ENCODE measurements around the gene CRTAC1.

Gene CRTAC1

DNA sequence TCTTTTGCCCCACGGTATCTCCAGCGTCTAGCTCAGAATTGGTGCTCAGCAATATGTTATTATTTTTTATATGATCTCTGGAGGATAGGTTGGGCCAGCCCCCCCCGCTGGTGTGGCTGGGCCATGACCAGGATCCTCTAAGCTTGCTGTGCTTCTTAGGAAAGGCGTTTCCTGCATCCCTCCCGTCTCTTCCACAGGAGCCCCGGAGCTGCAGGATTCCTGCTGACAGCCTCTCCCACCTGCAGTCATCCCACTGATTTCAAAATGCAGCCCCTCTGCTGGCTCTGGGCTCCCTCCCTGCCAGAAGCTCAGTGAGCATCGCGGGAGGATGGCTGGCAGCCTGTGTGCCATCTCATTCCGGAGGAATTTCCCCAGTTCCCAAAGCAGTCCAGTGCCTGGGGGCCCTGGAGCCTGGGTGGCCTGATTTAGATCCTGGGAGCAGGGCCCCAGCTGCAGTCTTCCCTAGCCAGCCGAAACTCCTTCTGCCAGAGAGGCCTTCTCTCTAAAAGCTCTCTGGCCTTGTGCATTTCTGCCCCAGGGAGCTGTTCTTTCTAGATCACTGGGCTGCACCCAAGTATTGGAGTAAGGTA is 202.6 kb downstream of the CRTAC1 start:
- no peak for DNase-seq

DNA sequence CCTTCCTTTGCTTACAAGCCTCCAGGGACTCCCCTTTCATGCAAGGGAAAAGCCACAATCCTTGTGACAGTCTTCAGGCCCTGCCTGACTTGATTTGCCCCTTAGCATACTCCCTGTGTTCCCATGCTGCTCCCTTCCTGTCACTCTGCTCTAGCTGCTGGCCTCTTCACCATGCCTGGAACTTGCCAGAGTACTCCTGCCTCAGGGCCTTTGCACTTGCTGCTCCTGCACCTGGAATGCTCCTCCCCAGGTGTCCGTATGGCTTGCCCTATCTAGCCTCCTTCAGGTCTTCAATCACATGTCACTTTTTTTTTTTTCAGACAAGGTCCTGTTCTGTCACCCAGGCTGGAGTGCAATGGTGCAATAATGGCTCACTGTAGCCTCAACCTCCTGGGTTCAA is 203.5 kb downstream of the CRTAC1 start:
- no peak for DNase-seq

DNA sequence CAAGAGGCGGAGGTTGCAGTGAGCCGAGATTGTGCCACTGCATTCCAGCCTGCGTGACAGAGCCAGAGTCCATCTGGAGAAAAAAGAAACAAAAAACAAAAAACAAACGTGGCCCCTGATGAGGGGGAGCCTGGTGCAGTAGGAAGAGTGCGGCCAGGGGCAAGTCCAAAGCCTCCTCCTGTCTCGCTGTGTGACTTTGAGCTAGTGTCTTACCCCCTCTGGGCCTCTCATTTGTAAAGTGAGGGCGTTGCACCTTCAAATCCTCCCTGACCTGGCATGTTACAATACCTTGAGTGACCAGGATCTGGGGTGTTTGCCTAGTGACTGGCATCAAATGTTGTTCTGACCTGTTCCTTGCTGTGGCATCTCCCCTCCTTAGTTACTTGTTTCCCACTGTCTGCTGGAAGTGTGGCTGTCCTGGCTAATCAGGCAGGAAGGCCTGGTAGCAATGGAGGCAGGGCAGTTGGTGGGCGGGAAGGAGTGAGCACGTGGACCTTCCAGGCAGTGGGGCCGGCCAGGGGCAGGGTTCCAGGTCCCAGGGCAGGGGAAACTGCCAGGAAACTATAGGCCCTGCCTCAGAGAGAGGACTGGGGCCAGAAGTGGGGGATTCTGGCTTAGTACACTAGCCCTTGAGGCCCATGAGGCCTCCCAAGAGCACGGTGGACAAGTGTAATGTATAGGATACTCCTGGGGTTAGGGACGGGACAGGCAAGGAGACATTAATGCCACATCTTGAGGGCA is 205.2 kb downstream of the CRTAC1 start:
- DNase-seq: no peak

DNA sequence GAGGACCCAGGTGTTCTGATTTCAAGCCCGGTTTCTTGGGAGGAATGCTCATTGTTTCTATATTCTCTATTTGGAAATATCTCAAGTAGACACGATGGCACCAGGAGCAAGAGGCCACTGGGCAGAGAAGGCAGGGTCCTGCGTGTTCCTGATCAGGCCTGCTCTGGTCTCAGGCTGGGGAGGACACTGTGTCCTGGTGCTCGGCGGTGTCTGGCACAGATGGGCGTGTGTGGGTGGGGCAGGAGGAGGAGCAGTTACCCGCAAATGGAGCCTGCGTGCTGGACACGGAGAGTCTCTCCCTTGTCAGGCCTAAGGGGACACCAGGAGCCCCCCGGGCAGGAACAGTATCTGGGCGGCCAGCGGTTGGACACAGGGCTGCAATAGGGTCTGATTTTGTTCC is 206.7 kb downstream of the CRTAC1 start:
- DNase-seq: no peak

DNA sequence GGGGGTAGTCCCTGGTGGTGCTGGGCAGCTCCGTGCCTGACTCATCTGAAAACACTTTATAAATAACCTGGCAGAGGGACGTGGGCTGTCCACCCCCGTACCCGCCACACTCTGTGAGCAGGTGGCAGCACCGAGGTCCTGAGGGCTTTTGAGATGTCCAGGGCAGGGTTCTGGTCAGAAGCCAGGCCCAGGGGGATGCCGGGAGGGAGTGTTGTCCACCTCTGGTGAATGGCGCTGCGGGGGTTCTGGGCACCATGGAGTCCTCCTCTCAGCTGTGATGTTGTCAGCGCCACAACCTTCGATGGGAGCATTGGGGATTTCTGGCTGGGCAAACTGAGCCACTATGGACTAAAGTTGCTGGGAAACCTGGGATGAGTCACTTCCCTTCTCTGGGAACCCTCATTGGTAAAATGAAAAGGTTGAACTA is 208.1 kb downstream of the CRTAC1 start:
- DNase-seq: no peak

DNA sequence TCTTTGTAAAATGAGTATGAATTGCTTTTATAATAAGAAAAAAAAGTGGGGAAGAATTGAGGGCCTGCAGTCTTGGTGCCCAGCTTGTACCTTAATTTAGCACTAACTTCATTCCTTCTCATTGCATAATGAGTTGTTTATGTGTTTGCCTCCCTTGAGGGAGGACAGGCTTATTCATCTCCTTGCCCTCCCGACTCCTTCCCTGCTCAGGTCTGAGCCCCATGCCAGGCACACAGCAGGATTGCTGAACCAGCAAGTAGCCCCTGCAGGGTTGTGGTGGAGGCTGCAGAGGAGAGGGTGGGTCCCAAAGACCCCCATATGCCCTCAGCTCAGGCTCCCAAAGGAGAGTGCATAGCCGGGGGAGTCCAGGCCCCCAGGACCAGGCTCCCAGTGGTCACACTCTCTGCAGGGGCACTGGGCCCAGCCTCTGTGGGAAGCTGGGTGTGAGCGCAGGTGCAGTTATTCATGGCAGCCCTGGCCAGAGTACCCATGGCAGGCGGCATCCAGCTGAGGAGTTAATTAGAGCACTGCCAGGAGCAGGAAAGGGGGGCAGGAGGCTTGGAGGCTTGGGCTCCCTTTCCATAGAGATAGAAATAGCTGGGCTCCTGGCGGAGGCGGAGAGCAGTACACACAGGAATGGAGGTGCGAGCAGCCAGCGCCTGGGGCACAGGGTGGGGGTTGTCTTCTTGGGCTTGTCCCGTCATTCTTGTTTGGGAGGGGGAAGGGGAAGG is 208.9 kb downstream of the CRTAC1 start:
- no peak for DNase-seq

DNA sequence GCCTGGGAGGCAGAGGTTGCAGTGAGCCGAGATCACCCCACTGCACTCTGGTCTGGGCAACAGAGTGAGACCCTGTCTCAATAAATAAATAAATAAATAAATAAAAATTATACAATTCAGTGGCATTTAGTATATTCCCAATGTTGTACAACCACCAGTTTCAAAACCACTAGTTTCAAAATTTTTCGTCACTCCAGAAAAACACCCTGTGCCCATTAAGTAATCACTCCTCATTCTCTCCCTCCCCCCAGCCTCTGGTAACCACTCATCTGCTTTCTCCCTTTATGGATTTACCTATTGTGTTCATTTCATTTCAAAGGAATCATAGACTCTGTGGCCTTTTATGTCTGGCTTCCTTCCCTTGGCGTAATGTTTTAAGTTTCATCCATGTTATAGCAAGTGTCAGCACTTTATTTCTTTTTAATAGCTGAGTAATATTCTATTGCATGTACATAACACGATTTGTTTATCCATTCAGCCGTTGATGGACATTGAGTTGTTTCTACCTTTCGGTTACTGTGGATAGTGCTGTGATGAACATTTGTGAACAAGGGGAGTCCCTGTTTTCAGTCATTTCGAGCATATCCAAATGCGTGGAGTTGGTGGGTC is 210.2 kb downstream of the CRTAC1 start:
- no peak for DNase-seq

DNA sequence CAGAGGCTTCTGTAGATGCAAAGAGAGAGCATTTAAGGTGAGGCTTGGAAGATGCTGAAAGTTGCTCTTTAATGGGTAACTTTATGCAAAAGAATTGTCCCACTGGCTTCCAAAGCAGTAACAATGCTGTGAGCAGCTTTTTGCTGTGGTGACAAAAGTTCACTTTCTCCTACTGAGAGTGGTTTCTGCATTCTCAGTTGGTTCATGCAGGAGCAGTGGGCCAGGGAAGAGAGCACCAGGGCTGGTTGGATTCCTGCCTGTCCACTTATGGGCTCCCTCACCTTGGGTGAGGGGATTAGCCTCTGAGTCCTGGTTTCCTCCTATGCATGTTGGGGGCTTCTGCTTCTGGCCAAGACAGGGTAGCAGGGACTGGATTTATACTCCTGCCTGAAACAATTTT is 211.8 kb downstream of the CRTAC1 start:
- no peak for DNase-seq

DNA sequence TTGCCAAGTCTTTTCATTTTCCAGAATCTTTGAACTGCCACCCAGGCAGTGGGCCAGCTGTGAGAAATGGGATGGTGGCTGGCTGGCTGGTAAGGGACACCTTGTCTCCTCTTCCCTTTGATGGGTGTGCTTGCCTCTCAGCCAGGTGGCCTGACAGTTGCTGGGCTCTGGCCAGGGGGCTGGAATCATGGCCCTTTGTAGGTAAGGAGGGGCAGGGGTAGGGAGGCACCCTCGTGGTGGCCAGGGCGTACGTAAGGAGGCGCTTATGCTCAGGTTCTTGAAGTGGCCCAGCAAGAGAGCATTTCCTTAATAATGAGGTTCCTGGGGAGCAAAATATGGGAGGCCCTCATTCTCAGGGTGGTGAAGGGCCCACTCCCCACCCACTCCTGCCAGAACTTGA is 213.8 kb downstream of the CRTAC1 start:
- no peak for DNase-seq

Measured in activated CD4-positive, CD25-positive, alpha-beta regulatory T cell (primary cell).